Sigmoid colon (tissue), 7 donors: Measurements from ENCODE around the gene MBNL1. TPM values are rescaled to one million over a fixed set of nuclear protein-coding genes. Genes with fewer than 3 reads are reported as not detected.
A peak's percentile ranks its signal among the peaks of the same experiment; 100 is the strongest.

Experiments
- DNase-seq: peaks from one replicate; pipeline ENCODE4 v3.0.0-alpha.2; 2019
- H3K27ac ChIP-seq, 4 donors: fragments of 200-600 bp; sonication (generic); one replicate each; pipeline ENCODE4 v1.5.1; 2016 to 2019; ENCODE audit warnings: mild to moderate bottlenecking in 1 of 4
- H3K27me3 ChIP-seq, 3 donors: fragments of 200-600 bp; sonication (generic); one replicate each; pipeline ENCODE4 v1.5.1; 2019; ENCODE audit warnings: mild to moderate bottlenecking in 1 of 3
- H3K36me3 ChIP-seq, 4 donors: fragments of 200-600 bp; sonication (generic); one replicate each; pipeline ENCODE4 v1.5.1; 2016 to 2019
- H3K4me1 ChIP-seq, 4 donors: fragments of 200-600 bp; sonication (generic); one replicate each; pipeline ENCODE4 v1.5.1; 2017 to 2019
- H3K4me3 ChIP-seq, 4 donors: fragments of 200-600 bp; sonication (generic); one replicate each; pipeline ENCODE4 v1.5.1; 2017 to 2019; ENCODE audit warnings: mild to moderate bottlenecking in 2 of 4, moderate library complexity in 1 of 4
- H3K9me3 ChIP-seq, 4 donors: fragments of 200-600 bp in 3 of 4; sonication (generic) in 3 of 4; one replicate each; pipeline versions ENCODE4 v1.5.1 to v1.6.1; 2013 to 2019
- EP300 ChIP-seq, 4 donors: sonication (generic); formaldehyde crosslinking; IDR thresholded peaks; one replicate each; pipeline ENCODE4 v1.6.1; 2017; ENCODE audit warnings: antibody characterized with exemption in 4 of 4
- POLR2A ChIP-seq, 2 donors: fragments of 450-650 bp; IDR thresholded peaks; one replicate each; pipeline ENCODE4 v1.6.1; 2016; ENCODE audit warnings: antibody characterized with exemption in 2 of 2, mild to moderate bottlenecking in 2 of 2, moderate library complexity in 2 of 2
- POLR2AphosphoS5 ChIP-seq, 4 donors: sonication (generic); formaldehyde crosslinking; IDR thresholded peaks; one replicate each; pipeline ENCODE4 v1.6.1; 2017; ENCODE audit warnings: antibody characterized with exemption in 4 of 4
- WGBS, 2 donors: extraction: QIAGEN DNeasy Blood & Tissue Kit; methylation state at CpG; one replicate each; pipeline ENCODE4 v1.1.7; 2013; 5-methylcytosine and 5-hydroxymethylcytosine counted together
- intact Hi-C: fragments of 100-400 bp; cut with DNase I; formaldehyde crosslinking; loops from one replicate; pipeline ENCODE4 v1.15.1; 2023
- polyA plus RNA-seq, 3 donors: library from polyadenylated mRNA; stranded (reverse); fragments of 200-250 nt; gene quantifications; one replicate each; pipeline ENCODE4 v1.2.3, GENCODE V29; 2013
- total RNA-seq, 4 donors: library from RNA; depleted of rRNA; stranded (reverse); fragments of >200 nt; gene quantifications; one replicate each; pipeline ENCODE4 v1.1.0, GENCODE V29; 2016
- TF ChIP-seq, protein P1 (sequence below), 4 experiments: fragments of 450-650 bp in 3 of 4; fragments of 200-600 bp in 1 of 4; IDR thresholded peaks; one replicate each; pipeline ENCODE4 v1.5.1; 2016 to 2019; ENCODE audit warnings: antibody characterized with exemption in 4 of 4, mild to moderate bottlenecking in 3 of 4, moderate library complexity in 2 of 4
- donor health status: healthy with polysubstance abuse.
- donor health status: Bipolar disorder and iron deficiency.
- donor health status: healthy.

MBNL1 gene
- total and polyA plus RNA-seq, 7 donors = 60.5 to 898 (median 602) TPM

DNA sequence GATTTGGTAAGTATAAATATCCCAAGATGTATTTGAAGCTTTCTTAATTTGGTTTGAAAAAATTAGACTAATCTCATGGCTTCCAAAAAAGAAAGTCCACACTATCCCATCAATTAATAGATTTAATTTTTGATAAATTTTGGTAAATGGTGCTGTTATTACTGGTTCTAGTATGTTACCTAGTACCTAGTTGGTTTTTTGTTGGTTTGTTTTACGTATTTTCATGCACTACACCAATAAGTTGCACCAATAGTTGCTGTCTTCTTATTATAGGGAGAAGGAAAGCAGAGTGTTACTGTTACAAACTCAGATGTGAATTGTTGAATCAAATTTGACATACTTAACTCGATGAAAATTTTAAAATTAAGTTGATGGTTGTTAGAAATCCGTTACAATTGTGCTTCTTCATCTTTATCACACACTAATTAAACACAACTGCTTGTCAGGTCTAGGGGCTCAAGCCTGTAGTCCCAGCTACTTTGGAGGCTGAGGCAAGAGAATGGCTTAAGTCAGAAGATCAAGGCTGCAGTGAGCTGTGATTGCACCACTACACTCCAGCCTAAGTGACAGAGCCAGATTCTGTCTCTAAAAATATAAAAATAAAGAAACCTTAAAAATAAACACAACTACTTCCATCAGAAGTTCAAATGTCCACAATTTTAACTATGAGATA is 23.1 kb upstream of the MBNL1 start:
- H3K4me3 ChIP-seq = no peak overlapping the region
- H3K9me3 ChIP-seq = no peaks in the 10 kb centered on the region
- no peak overlapping the region for H3K27ac ChIP-seq
- intact Hi-C loops = no loop called here
- TF ChIP-seq, protein P1, sequence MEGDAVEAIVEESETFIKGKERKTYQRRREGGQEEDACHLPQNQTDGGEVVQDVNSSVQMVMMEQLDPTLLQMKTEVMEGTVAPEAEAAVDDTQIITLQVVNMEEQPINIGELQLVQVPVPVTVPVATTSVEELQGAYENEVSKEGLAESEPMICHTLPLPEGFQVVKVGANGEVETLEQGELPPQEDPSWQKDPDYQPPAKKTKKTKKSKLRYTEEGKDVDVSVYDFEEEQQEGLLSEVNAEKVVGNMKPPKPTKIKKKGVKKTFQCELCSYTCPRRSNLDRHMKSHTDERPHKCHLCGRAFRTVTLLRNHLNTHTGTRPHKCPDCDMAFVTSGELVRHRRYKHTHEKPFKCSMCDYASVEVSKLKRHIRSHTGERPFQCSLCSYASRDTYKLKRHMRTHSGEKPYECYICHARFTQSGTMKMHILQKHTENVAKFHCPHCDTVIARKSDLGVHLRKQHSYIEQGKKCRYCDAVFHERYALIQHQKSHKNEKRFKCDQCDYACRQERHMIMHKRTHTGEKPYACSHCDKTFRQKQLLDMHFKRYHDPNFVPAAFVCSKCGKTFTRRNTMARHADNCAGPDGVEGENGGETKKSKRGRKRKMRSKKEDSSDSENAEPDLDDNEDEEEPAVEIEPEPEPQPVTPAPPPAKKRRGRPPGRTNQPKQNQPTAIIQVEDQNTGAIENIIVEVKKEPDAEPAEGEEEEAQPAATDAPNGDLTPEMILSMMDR (IDR thresholded peaks at IDR 0.05) = no peak
- 58 to 87% methylated on average over 3 of the region's 3 CpGs for WGBS, 2 donors
- no peak for DNase-seq
- peaks cover 4 to 18% (median 10%) of the 10 kb centered on the region in 4 donors for H3K4me1 ChIP-seq
- H3K27me3 ChIP-seq = no peaks in the 10 kb centered on the region
- H3K36me3 ChIP-seq = no peaks in the 10 kb centered on the region

GRCh38 chr3:152251916-152252315 is 16.8 kb upstream of the MBNL1 start:
- no peaks in the 10 kb centered on the region for H3K9me3 ChIP-seq
- H3K4me1 ChIP-seq = peaks cover 0 to 6% (median under 1%) of the 10 kb centered on the region in 4 donors
- no peak overlapping the region for H3K4me3 ChIP-seq
- H3K27ac ChIP-seq = peak overlapping the region in 1 of 4 donors; percentile 0
- intact Hi-C loops = no loop called here
- no peaks in the 10 kb centered on the region for H3K36me3 ChIP-seq
- H3K27me3 ChIP-seq = no peaks in the 10 kb centered on the region
- no peak for DNase-seq
- TF ChIP-seq POLR2AphosphoS5 (IDR thresholded peaks at IDR 0.05) = no peak
- TF ChIP-seq POLR2A (IDR thresholded peaks at IDR 0.05) = no peak
- TF ChIP-seq EP300 (IDR thresholded peaks at IDR 0.05) = no peak
- TF ChIP-seq, protein P1 (IDR thresholded peaks at IDR 0.05) = no peak

DNA sequence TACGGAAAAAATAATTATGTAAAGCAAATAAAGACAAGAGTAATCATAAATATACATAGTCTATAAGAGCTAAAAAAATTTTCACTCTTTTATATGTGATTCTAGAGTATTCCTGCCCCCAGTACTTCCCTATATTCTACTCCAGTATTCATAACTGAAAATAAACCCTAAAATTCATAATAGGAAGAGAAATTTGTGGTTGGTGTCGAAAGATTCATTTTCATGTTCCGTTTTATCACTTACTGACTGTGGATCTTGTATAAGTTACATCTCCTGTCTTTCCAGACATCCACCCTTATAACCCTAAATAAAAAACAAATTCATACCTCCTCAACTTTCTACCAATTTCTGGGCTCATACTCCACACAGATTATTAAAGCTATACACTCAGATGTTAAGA is 16.0 kb upstream of the MBNL1 start:
- TF ChIP-seq POLR2A (IDR thresholded peaks at IDR 0.05) (no peak), EP300 (IDR thresholded peaks at IDR 0.05) (no peak), POLR2AphosphoS5 (IDR thresholded peaks at IDR 0.05) (no peak)
- TF ChIP-seq, protein P1 (IDR thresholded peaks at IDR 0.05) = no peak
- Histone ChIP-seq H3K4me1 (peaks cover 0 to 14% (median 8%) of the 10 kb centered on the region in 4 donors), H3K36me3 (no peaks in the 10 kb centered on the region), H3K9me3 (no peaks in the 10 kb centered on the region), H3K4me3 (no peak overlapping the region), H3K27me3 (no peaks in the 10 kb centered on the region), H3K27ac (peak overlapping the region in 1 of 4 donors; percentile 0)
- intact Hi-C loops = no loop called here
- DNase-seq = no peak
- WGBS, 2 donors = 67 to 90% methylated on average over 3 of the region's 3 CpGs

DNA sequence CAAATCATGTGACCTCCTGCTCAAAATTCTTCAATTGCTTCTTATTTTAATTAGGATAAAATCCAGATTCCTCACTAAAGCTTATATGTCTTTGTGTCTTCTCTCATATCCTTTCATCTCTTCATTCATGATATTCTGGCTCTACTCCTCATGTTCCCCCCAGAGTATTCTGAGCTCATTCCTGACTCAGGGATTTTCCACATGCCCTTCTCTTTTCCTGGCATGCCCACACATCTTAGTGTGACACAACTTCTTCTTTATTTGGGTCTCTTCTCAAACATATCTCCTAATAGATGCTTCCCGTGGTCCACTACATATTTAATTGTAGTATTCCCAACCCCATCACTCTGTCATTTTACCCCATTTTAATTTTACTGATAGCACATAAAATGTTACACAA is 15.2 kb upstream of the MBNL1 start:
- intact Hi-C loops = no loop called here

More for the DNA sequence above, 15.2 kb upstream of the MBNL1 start:
- H3K4me3 ChIP-seq = no peak overlapping the region
- no peaks in the 10 kb centered on the region for H3K27me3 ChIP-seq
- 88 to 92% methylated on average over 1 of the region's 1 CpG for WGBS, 2 donors
- no peak for TF ChIP-seq POLR2AphosphoS5 (IDR thresholded peaks at IDR 0.05)
- TF ChIP-seq POLR2A (IDR thresholded peaks at IDR 0.05) = no peak
- TF ChIP-seq, protein P1 (IDR thresholded peaks at IDR 0.05) = no peak
- TF ChIP-seq EP300 (IDR thresholded peaks at IDR 0.05) = no peak
- no peak overlapping the region for H3K27ac ChIP-seq
- no peak for DNase-seq
- peaks cover 0 to 22% (median 15%) of the 10 kb centered on the region in 4 donors for H3K4me1 ChIP-seq
- H3K9me3 ChIP-seq = no peaks in the 10 kb centered on the region
- H3K36me3 ChIP-seq = no peaks in the 10 kb centered on the region
